NCI-H446 treated with DMSO at 0.1 percent for 48 hours (cell line): ENCODE results near the gene ADAM19.

ENCODE experiments used
- DNase-seq: peaks from one replicate; lab custom pipeline; 2025; lab: John Stamatoyannopoulos, UW

ADAM19 gene

DNA sequence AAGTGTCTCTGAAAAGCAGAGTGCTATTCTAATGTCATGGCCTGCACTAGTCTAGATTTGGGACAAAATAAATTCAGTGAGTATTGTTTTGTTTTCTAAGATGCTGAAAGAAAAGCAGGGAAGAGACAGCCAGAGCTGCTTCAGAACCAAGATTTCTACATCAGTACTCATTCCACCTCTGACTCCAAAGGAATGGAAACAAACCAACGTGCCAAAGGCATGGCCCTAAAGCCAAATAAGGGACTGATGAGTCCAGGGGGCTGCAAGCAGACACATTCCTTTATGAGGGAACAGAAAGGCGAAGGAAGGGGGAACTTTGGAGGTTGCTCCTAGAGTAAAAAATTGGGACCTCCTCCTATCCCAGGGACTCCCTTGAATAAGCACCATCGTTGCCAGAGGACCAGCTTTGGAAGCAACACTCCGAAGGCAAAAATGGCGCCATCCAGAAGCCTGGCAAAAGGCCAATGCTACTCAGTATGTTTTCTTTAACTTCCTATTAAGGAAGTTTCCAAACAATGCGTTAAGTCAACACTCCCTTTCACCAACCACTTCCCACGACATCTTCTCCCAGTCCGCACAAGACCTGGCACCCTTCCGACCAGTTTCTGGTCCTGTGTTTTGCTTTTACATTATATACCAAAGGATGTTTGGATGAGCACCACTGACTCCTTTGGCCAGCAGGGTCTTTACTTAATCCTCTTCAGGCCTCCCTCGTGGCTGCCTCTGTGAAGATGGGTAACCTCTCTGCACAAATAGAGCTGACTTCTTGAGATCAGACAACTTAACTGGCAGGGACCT, 31.6 kb downstream of the ADAM19 start:
- no peak for DNase-seq

- no peak for DNase-seq
Measured at GRCh38 chr5:157542282-157543000, 33.1 kb downstream of the ADAM19 start.

GRCh38 chr5:157541447-157542118, 34.0 kb downstream of the ADAM19 start:
- DNase-seq: no peak

DNA sequence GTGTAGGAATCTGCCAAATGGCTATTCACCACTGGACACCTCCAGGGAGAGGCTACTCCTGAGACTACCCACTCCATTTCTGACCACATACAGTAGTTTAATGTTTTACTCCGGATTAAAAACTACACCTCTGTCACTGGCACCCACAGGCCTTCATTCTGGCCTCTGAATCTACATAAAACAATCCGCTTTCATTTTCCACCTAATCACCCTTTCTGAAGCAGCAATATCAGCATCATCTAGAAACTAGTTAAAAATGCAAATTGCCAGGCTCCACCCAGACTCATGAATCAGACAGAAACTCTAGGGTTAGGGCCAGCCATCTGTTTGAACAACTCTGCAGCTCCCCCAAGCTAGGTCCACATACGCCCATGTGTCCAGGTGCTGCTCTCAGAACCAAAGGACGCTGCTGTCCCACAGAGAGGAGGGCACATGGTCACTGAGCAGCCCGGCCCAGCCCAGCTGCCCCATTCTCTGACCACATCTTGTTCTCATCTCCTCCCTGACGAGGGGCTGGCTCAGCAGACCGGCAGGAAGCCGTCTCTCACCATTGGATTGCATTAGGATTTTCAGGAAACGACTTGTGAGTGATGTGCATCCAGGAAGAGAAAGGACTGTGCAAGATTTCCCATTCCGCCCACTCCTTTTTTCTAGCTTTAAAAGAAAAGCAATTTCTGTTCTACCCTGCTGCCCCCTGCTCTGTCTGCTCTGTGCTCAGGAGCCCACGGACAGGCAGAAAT, 34.7 kb downstream of the ADAM19 start:
- no peak for DNase-seq

DNA sequence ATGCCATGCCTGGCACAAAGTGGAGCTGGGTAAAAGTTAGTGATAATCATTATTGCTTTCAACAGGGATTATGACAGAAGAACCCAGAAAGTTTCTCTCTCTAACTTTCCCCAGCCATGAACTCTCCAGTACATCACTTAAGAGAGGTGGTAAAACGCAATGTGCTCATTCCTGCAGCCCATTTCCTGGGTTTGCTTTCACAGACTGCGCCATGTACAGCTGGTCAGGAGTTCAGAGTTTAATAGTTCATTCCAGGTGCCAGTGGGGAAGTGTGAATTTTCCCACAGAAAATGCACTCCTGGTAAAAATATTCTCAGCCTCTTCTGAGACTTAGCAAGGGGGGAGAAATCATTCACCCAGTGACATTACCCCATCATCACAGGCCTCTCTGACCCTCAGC, 35.5 kb downstream of the ADAM19 start:
- no peak for DNase-seq

- no peak for DNase-seq
Measured at GRCh38 chr5:157539503-157540022, 36.0 kb downstream of the ADAM19 start.

DNA sequence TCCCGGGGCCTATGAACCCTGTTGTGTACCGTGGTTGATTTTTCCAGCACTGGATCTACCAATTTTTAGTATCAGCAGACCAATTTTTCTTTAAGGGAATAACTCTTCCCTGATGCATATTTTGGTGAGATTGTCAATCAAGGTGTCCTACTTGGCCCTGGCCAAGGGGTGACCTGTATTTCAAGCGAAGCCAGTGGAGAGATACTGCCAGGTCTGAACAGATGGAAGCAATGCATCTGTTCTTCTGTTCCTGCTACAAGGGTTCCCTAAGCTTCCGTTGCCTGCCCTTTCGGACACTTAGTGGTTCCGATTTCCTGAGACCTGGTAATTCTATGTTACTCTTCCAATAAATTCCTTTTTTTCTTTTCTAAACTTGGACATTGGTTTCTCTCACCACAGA, 37.3 kb downstream of the ADAM19 start:
- DNase-seq: no peak

GRCh38 chr5:157535042-157535865, 40.3 kb downstream of the ADAM19 start:
- no peak for DNase-seq

DNA sequence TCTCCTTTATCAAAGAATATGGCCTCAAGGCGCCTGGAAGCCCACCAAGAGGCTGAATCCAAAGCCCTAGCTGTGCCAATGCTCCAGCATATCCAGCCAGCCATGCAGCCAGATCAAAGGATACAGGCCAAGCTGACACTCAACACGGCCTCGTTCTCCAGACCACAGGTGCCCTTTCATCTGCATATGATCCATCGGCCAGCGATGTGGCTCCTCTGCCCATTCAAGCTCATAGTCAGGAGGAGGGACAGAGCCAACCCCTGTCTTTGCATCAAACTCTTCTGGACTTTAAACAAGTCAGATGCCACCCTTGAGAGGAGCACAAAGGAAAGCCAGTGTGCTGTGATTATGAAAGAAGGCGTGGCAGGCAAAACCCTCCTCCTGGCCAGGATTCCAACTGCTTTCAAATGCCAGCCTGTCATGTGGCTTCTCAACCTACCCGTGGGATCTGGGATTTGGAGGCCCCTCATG, 42.5 kb downstream of the ADAM19 start:
- DNase-seq: no peak

- no peak for DNase-seq
Measured at GRCh38 chr5:157532022-157532421, 43.6 kb downstream of the ADAM19 start.

DNA sequence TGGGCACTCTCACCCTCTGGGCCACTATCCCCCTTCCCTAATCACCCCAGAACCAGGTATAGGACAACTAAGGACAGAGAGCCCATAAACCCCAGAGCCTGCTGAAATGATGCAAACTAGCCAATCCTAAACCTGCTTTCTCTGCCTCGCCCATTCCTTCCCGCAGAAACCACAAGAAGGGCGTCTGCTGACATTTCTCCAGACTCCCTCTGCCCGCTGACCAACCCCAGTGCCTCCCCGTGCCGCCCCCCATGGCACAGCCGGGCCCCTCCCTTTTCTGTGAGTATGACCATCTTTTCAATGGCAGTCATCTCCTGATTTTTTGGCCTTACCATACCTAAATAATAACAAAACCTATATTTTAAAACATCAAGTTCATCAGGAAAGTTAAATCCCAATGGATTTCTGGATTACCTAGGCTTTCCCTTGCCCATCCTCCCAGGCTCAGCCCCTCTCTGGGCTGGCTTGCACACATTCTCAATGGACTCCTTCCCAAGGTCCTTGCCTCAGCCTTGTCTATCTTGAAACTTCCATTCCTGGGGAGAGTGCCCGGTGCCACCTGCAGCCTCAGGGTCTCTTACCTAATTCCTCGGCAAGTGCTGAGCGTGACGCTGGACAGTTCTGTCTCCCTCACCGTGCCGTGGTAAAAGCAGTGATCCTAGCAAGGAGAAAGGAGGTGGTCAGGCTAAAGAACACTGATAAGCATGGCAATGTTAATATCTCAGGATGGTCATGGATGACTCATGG, 45.2 kb downstream of the ADAM19 start:
- no peak for DNase-seq

DNA sequence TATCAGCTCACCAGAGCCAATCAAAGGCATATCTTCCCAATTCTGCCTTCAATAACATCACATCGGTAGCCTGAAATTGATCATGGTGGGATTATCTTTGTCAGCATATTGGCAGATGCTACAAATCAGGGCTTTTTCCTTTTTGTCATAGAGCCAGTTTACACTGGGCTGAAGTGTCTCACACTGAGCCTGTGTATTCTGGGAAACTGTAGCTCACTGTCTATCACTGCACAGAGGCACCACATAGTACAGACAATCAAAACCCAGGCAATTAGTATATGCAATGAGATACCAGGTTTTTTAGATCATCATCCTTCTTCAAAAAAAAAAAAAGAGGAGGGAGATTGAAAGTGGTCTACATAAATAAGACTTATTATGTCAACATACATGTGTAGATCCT, 46.6 kb downstream of the ADAM19 start:
- DNase-seq: no peak

GRCh38 chr5:157528036-157528632, 47.4 kb downstream of the ADAM19 start:
- no peak for DNase-seq

GRCh38 chr5:157524887-157525286, 50.7 kb downstream of the ADAM19 start:
- DNase-seq: no peak

- no peak for DNase-seq
Measured at GRCh38 chr5:157523976-157524375, 51.6 kb downstream of the ADAM19 start.

- DNase-seq: no peak
Measured at GRCh38 chr5:157521704-157522029, 53.9 kb downstream of the ADAM19 start.

- DNase-seq: no peak
Measured at GRCh38 chr5:157520911-157521703, 54.5 kb downstream of the ADAM19 start.

DNA sequence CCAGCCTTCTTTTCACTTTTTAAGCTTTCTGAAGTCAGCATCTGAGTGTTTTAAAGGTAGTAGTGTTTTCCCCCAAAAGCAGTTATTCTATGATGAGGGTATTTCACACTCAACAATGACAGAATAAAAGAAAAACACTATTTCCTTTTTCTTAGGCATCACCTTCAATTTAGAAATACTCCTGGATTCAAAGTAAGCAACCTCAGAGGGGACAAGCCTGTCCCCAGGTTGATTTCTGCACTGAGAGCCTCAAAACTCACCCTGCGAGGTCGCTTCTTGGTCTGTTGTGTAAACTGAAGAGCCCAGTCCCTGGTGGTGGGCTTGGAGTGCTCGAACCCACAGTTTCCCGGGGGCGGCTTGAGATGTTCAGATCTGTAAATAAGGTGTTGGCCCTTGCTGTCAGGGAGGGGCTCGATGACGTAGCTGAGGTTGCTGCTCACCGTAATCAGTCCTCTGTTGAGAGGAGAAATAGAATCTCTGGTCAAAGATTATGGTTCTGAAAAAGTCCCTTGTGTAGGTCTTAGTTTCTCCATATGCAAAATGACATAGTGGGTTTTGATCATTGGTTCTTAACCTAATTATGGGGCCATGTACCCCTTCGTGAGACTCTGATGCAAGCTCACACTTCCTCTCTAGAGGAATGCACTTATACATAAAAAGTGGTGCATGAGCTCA, 55.9 kb downstream of the ADAM19 start:
- DNase-seq: no peak

DNA sequence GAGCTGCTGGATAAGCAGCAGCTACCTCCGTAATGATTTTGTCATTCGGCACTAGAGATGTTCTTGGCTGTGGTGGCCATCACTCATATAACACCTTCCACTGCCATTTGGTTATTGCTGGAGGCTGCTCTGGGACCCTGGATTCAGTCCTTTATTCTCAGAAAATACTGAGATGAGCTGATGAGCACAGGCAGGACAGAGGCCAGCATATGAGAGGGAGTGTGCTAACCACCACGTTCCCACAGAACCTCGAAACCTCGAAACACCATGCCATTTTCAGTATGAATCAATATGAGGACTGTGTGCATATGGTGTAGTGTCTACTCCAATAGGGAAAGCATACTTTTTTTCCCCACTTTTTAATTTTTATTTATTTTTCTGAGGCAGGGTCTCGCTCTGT, 56.6 kb downstream of the ADAM19 start:
- no peak for DNase-seq
